HepG2 (cell line): ENCODE data around the gene DUOXA2. TPM values are rescaled to one million over a fixed set of nuclear protein-coding genes. Genes with fewer than 3 reads are reported as not detected.

Experiments
- ATAC-seq: fragments of 200-7000 bp; cut with Tn5 transposase; 3 replicates; pipeline ENCODE4 v1.9.1; 2020; ENCODE audit warnings: mild to moderate bottlenecking, moderate library complexity
- BruUV-seq: library from RNA; stranded (reverse); fragments of 400-500 nt; replicated peaks from 2 replicates; lab custom pipeline; 2021; lab: Mats Ljungman, UMichigan
- CTCF ChIA-PET: fragments of 300-600 bp; formaldehyde crosslinking; extraction: SDS; loops from one replicate; lab custom pipeline; 2021; ENCODE audit warnings: low total read pairs, inconsistent platforms, low intra/inter-chr PET ratio; lab: Yijun Ruan, JAX
- POLR2A ChIA-PET: fragments of 350-600 bp; sonication (Branson Sonifier 250); formaldehyde crosslinking; loops from one replicate; lab custom pipeline; 2020; ENCODE audit warnings: antibody characterized with exemption, inconsistent platforms; lab: Yijun Ruan, JAX
- DNase-seq: peaks from one replicate; pipeline ENCODE4 v3.0.0-alpha.2; 2015; ENCODE audit warnings: low spot score
- FAIRE-seq: peaks from 3 replicates; lab custom pipeline; 2011; peaks lifted over from hg19 to GRCh38; lab: Jason Lieb, UNC
- H2AFZ ChIP-seq: one replicate; pipeline ENCODE4 v1.6.1; 2011; ENCODE audit warnings: low read length, inconsistent platforms
- H3K27ac ChIP-seq: fragments of 300-600 bp; 3 replicates; pipeline ENCODE4 v1.8.0; 2011; ENCODE audit warnings: mixed run types, mild to moderate bottlenecking, mixed read lengths, low read length, inconsistent platforms; ENCODE audit not compliant: insufficient read depth; ENCODE audit errors: extremely low read length
- H3K27me3 ChIP-seq, 2 experiments: fragments of 200-600 bp in 1 of 2; 2 replicates in 1 of 2; 3 replicates in 1 of 2; pipeline versions ENCODE4 v1.6.0 to v1.8.0; 2011; ENCODE audit warnings: low read length in 2 of 2, mild to moderate bottlenecking in 2 of 2, moderate library complexity in 2 of 2, inconsistent platforms in 1 of 2; ENCODE audit not compliant: insufficient read depth in 2 of 2, control insufficient read depth in 1 of 2
- H3K36me3 ChIP-seq, 2 experiments: fragments of 200-600 bp in 1 of 2; replicated peaks in 1 of 2; 2 replicates in 1 of 2; 3 replicates in 1 of 2; pipeline versions ENCODE4 v1.5.1 to v1.8.0; 2011; ENCODE audit warnings: low read length in 2 of 2, inconsistent platforms in 1 of 2; ENCODE audit not compliant: insufficient read depth in 2 of 2, control insufficient read depth in 1 of 2
- H3K4me1 ChIP-seq: 2 replicates; pipeline ENCODE4 v1.5.1; 2012; ENCODE audit warnings: low read length, inconsistent platforms; ENCODE audit not compliant: insufficient read depth
- H3K4me2 ChIP-seq: 2 replicates; pipeline ENCODE4 v1.6.0; 2011; ENCODE audit warnings: low read depth, low read length, inconsistent platforms
- H3K4me3 ChIP-seq, 3 experiments: fragments of 200-600 bp in 1 of 3; sonication (generic), shearing (Covaris generic) in 1 of 3; replicated peaks in 1 of 3; 2 replicates each; pipeline ENCODE4 v1.5.1; 2011 to 2016; ENCODE audit warnings: low read length in 3 of 3, inconsistent platforms in 2 of 3, low read depth in 2 of 3, mild to moderate bottlenecking in 2 of 3, control low read depth in 1 of 3, mixed read lengths in 1 of 3; ENCODE audit not compliant: insufficient read depth in 1 of 3
- H3K79me2 ChIP-seq: one replicate; pipeline ENCODE4 v1.6.1; 2011; ENCODE audit warnings: low read length, inconsistent platforms; ENCODE audit not compliant: insufficient read depth
- H3K9ac ChIP-seq: 2 replicates; pipeline ENCODE4 v1.6.0; 2011; ENCODE audit warnings: mild to moderate bottlenecking, low read depth, low read length, inconsistent platforms; ENCODE audit not compliant: insufficient read depth
- H3K9me3 ChIP-seq: 2 replicates; pipeline ENCODE4 v1.5.1; 2012; ENCODE audit warnings: mild to moderate bottlenecking, low read length
- H4K20me1 ChIP-seq: 2 replicates; pipeline ENCODE4 v1.6.0; 2011; ENCODE audit warnings: inconsistent platforms, mild to moderate bottlenecking, low read length, moderate library complexity; ENCODE audit not compliant: insufficient read depth
- AHR ChIP-seq: IDR thresholded peaks from 2 replicates; pipeline ENCODE4 v1.6.1; 2018; ENCODE audit warnings: missing genetic modification reagents, missing compliant biosample characterization
- HNRNPLL ChIP-seq: fragments of 200-400 bp; formaldehyde crosslinking; IDR thresholded peaks from 2 replicates; pipeline ENCODE4 v1.6.1; 2017; ENCODE audit warnings: mild to moderate bottlenecking, low read depth, low read length; ENCODE audit not compliant: poor library complexity, severe bottlenecking
- MIXL1 ChIP-seq: IDR thresholded peaks from 2 replicates; pipeline ENCODE4 v1.6.1; 2016
- NAIF1 ChIP-seq: sonication (generic); formaldehyde crosslinking; IDR thresholded peaks from 2 replicates; pipeline ENCODE4 v1.5.0; 2020; ENCODE audit warnings: mild to moderate bottlenecking, missing genetic modification reagents, borderline replicate concordance
- NCOA2 ChIP-seq: sonication (generic); formaldehyde crosslinking; IDR thresholded peaks from 2 replicates; pipeline ENCODE4 v1.8.0; 2022; ENCODE audit warnings: inconsistent platforms
- NFATC3 ChIP-seq: sonication (generic); formaldehyde crosslinking; IDR thresholded peaks from 2 replicates; pipeline ENCODE4 v1.5.1; 2020; ENCODE audit warnings: mild to moderate bottlenecking, missing genetic modification reagents
- SPEN ChIP-seq: sonication (generic); formaldehyde crosslinking; IDR thresholded peaks from 2 replicates; pipeline ENCODE4 v1.5.1; 2020; ENCODE audit warnings: low read depth, mild to moderate bottlenecking, missing genetic modification reagents
- THYN1 ChIP-seq: sonication (generic); formaldehyde crosslinking; IDR thresholded peaks from 2 replicates; pipeline ENCODE4 v1.8.1; 2023; ENCODE audit warnings: low read depth, mild to moderate bottlenecking, moderate library complexity, missing genetic modification reagents, borderline replicate concordance
- ZMYM2 ChIP-seq: sonication (generic); formaldehyde crosslinking; IDR thresholded peaks from 2 replicates; pipeline ENCODE4 v1.8.0; 2022; ENCODE audit warnings: mild to moderate bottlenecking, missing genetic modification reagents
- ZNF577 ChIP-seq: sonication (generic); formaldehyde crosslinking; IDR thresholded peaks from 2 replicates; pipeline ENCODE4 v1.4.0; 2020; ENCODE audit warnings: mild to moderate bottlenecking, low read depth, missing genetic modification reagents, borderline replicate concordance
- ZNF629 ChIP-seq: sonication (generic); formaldehyde crosslinking; conservative IDR thresholded peaks from 2 replicates; pipeline ENCODE4 v1.5.0; 2020; ENCODE audit warnings: missing genetic modification reagents
- ZSCAN21 ChIP-seq: sonication (generic); formaldehyde crosslinking; IDR thresholded peaks from 2 replicates; pipeline ENCODE4 v1.8.0; 2022; ENCODE audit warnings: mild to moderate bottlenecking, missing genetic modification reagents, moderate library complexity, borderline replicate concordance
- WGBS: methylation state at CpG from one replicate; pipeline ENCODE4 v1.1.6; 2017; ENCODE audit warnings: low lambda C conversion rate; 5-methylcytosine and 5-hydroxymethylcytosine counted together
- in situ Hi-C: cut with HindIII; loops from 2 replicates; pipeline ENCODE4 v1.10.0; 2017; ENCODE audit warnings: low pct_unique_long_range_greater_than_20kb; ENCODE audit not compliant: extremely low pct_ligation_motif_present
- intact Hi-C: fragments of 100-400 bp; cut with micrococcal nuclease; formaldehyde crosslinking; loops from one replicate; pipeline ENCODE4 v1.10.0; 2022; ENCODE audit not compliant: unreplicated experiment
- polyA plus RNA-seq, 8 experiments: library from polyadenylated mRNA; depleted of rRNA in 3 of 8; stranded (reverse) in 7 of 8; unstranded in 1 of 8; fragments of >200 nt; fragmentation: Illumina TruSeq in 4 of 8; extraction: Trizol in 4 of 8; gene quantifications; 2 replicates each; pipeline versions ENCODE4 v1.2.1 to v1.2.3, GENCODE V29; 2011 to 2016; ENCODE audit warnings: low read depth in 4 of 8, missing spikeins in 1 of 8, mixed read lengths in 1 of 8; ENCODE audit not compliant: insufficient read depth in 1 of 8
- total RNA-seq, 5 experiments: library from RNA; depleted of rRNA; stranded (reverse); fragments of >200 nt; fragmentation: Illumina TruSeq; extraction: Trizol; gene quantifications; 2 replicates each; pipeline ENCODE4 v1.2.3, GENCODE V29; 2016; ENCODE audit warnings: low read depth in 1 of 5
- TF ChIP-seq, protein P1 (sequence below): sonication (generic); formaldehyde crosslinking; IDR thresholded peaks from 2 replicates; pipeline ENCODE4 v1.4.0; 2020; ENCODE audit warnings: mild to moderate bottlenecking, missing genetic modification reagents
- TF ChIP-seq, protein P2 (sequence below): sonication (generic); formaldehyde crosslinking; IDR thresholded peaks from 2 replicates; pipeline ENCODE4 v1.5.0; 2020; ENCODE audit warnings: mild to moderate bottlenecking, missing genetic modification reagents
- TF ChIP-seq, protein P3 (sequence below): IDR thresholded peaks from 2 replicates; pipeline ENCODE4 v1.6.1; 2016
- TF ChIP-seq, protein P4 (sequence below): sonication (generic); formaldehyde crosslinking; IDR thresholded peaks from 2 replicates; pipeline ENCODE4 v1.4.0; 2020; ENCODE audit warnings: missing genetic modification reagents; ENCODE audit errors: not compliant biosample characterization
- TF ChIP-seq, protein P5 (sequence below): sonication (generic); formaldehyde crosslinking; IDR thresholded peaks from 2 replicates; pipeline ENCODE4 v1.5.0; 2020; ENCODE audit warnings: missing genetic modification reagents

Gene DUOXA2
- total and polyA plus RNA-seq, 2 of the 13 experiments (the other 11 are each of a cell fraction or from before 2014, with no cell fraction given): 0.32 TPM; not detected in 1

DNA sequence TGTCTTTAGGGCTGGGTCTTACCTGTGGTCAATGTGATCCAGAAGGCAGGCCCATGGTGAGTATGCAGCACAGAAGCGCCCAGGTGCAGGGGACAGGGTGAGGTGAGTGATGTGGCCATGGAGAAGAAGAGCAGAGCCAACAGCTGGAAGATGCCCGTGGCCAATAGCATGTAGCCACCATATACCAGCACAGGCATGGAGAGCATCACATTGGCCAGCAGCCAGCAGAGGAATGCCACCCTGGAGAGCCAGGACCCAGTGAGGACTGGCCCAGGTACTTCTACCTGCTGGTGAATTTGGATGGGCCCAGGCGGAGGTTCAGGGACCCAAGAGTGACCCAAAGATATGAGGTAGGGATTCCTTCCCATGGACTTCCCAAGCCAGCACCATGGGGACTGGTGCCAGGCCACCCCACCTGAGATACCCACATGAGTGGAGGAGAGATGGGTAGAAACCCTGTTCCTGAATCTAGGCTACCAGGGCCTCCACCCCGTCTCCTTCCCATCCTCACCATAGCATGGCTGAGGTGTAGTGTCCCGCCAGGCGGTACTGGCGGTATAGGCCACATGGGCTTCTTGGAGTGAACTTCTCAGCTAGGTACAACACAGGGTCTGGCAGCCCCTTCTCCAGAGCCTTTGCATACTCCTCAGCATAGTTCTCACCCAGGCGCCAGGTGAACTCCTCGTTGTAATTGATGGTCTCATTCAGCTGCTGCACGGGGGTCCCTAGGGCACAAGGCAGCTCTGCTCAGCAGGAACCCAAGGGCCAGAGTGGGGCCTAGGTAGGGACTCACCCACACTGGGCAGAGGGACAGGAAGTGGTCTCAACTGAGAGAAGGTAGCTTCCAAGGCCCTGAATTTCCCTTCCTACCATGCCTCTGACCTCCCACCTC lies 6.2 kb downstream of the DUOXA2 start:
- H3K27ac ChIP-seq: no peak overlapping the region
- ChIA-PET CTCF (no interaction called here), POLR2A (no interaction called here)
- H4K20me1 ChIP-seq: no peaks in the 10 kb centered on the region
- no peak overlapping the region for H3K9ac ChIP-seq
- H3K36me3 ChIP-seq: no peaks in the 10 kb centered on the region
- H3K79me2 ChIP-seq: no peaks in the 10 kb centered on the region
- H3K4me1 ChIP-seq: peaks cover 6% of the 10 kb centered on the region
- H2AFZ ChIP-seq: no peak overlapping the region
- DNase-seq: no peak
- in situ Hi-C loops: loop anchor here (10.0 kb wide), 2 partner anchors 56 to 156 kb away; no protein-coding TSS in a partner anchor
- no TSS peak for BruUV-seq
- no peak for FAIRE-seq
- no peaks in the 10 kb centered on the region for H3K9me3 ChIP-seq
- ATAC-seq: no peak
- TF ChIP-seq, protein P1, sequence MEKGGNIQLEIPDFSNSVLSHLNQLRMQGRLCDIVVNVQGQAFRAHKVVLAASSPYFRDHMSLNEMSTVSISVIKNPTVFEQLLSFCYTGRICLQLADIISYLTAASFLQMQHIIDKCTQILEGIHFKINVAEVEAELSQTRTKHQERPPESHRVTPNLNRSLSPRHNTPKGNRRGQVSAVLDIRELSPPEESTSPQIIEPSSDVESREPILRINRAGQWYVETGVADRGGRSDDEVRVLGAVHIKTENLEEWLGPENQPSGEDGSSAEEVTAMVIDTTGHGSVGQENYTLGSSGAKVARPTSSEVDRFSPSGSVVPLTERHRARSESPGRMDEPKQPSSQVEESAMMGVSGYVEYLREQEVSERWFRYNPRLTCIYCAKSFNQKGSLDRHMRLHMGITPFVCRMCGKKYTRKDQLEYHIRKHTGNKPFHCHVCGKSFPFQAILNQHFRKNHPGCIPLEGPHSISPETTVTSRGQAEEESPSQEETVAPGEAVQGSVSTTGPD (CRISPR knock-in tag): no peak
- TF ChIP-seq ZMYM2 (CRISPR knock-in tag) (no peak), NCOA2 (no peak), NFATC3 (CRISPR knock-in tag) (no peak), ZNF629 (CRISPR knock-in tag) (no peak), HNRNPLL (no peak), NAIF1 (CRISPR knock-in tag) (no peak), MIXL1 (CRISPR knock-in tag) (no peak), SPEN (no peak), ZSCAN21 (CRISPR knock-in tag) (no peak), ZNF577 (no peak), THYN1 (CRISPR knock-in tag) (no peak), AHR (CRISPR knock-in tag) (no peak)
- TF ChIP-seq, protein P2, sequence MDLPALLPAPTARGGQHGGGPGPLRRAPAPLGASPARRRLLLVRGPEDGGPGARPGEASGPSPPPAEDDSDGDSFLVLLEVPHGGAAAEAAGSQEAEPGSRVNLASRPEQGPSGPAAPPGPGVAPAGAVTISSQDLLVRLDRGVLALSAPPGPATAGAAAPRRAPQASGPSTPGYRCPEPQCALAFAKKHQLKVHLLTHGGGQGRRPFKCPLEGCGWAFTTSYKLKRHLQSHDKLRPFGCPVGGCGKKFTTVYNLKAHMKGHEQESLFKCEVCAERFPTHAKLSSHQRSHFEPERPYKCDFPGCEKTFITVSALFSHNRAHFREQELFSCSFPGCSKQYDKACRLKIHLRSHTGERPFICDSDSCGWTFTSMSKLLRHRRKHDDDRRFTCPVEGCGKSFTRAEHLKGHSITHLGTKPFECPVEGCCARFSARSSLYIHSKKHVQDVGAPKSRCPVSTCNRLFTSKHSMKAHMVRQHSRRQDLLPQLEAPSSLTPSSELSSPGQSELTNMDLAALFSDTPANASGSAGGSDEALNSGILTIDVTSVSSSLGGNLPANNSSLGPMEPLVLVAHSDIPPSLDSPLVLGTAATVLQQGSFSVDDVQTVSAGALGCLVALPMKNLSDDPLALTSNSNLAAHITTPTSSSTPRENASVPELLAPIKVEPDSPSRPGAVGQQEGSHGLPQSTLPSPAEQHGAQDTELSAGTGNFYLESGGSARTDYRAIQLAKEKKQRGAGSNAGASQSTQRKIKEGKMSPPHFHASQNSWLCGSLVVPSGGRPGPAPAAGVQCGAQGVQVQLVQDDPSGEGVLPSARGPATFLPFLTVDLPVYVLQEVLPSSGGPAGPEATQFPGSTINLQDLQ (CRISPR knock-in tag): no peak
- TF ChIP-seq, protein P3, sequence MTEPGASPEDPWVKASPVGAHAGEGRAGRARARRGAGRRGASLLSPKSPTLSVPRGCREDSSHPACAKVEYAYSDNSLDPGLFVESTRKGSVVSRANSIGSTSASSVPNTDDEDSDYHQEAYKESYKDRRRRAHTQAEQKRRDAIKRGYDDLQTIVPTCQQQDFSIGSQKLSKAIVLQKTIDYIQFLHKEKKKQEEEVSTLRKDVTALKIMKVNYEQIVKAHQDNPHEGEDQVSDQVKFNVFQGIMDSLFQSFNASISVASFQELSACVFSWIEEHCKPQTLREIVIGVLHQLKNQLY: no peak
- TF ChIP-seq, protein P4, sequence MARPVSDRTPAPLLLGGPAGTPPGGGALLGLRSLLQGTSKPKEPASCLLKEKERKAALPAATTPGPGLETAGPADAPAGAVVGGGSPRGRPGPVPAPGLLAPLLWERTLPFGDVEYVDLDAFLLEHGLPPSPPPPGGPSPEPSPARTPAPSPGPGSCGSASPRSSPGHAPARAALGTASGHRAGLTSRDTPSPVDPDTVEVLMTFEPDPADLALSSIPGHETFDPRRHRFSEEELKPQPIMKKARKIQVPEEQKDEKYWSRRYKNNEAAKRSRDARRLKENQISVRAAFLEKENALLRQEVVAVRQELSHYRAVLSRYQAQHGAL (CRISPR knock-in tag): no peak
- TF ChIP-seq, protein P5, sequence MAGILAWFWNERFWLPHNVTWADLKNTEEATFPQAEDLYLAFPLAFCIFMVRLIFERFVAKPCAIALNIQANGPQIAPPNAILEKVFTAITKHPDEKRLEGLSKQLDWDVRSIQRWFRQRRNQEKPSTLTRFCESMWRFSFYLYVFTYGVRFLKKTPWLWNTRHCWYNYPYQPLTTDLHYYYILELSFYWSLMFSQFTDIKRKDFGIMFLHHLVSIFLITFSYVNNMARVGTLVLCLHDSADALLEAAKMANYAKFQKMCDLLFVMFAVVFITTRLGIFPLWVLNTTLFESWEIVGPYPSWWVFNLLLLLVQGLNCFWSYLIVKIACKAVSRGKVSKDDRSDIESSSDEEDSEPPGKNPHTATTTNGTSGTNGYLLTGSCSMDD (CRISPR knock-in tag): no peak
- H3K4me2 ChIP-seq: no peak overlapping the region
- intact Hi-C loops: no loop called here
- WGBS: 17% methylated on average over 2 of the region's 10 CpGs
- no peak overlapping the region for H3K4me3 ChIP-seq
- H3K27me3 ChIP-seq: peaks cover 0 to 14% of the 10 kb centered on the region in 2 experiments
